Nephron progenitor cell (in vitro differentiated cells): Measurements from ENCODE around the gene CCS.
"Not testable (repeated sequence)": the region's sequence is repeated elsewhere in the genome, so short reads cannot be mapped to it uniquely, and the experiment has no call there.

ENCODE experiments used
- DNase-seq: peaks from one replicate; pipeline ENCODE4 v3.0.0; 2021
- H3K27ac Mint-ChIP-seq: 2 replicates; pipeline ENCODE4 v1.8.0; 2021; ENCODE audit warnings: mild to moderate bottlenecking, moderate library complexity, mixed read lengths
- H3K27me3 Mint-ChIP-seq: 2 replicates; pipeline ENCODE4 v1.8.0; 2021; ENCODE audit warnings: mild to moderate bottlenecking, low read depth, mixed read lengths; ENCODE audit not compliant: poor library complexity
- H3K36me3 Mint-ChIP-seq: 2 replicates; pipeline ENCODE4 v1.8.0; 2021; ENCODE audit warnings: low read depth, mixed read lengths
- H3K4me1 Mint-ChIP-seq: 2 replicates; pipeline ENCODE4 v1.8.0; 2021; ENCODE audit warnings: mixed read lengths
- H3K4me3 Mint-ChIP-seq: 2 replicates; pipeline ENCODE4 v1.8.0; 2021; ENCODE audit warnings: mild to moderate bottlenecking, moderate library complexity, mixed read lengths
- H3K9me3 Mint-ChIP-seq: 2 replicates; pipeline ENCODE4 v1.8.0; 2021; ENCODE audit warnings: mild to moderate bottlenecking, moderate library complexity, mixed read lengths
- CTCF ChIP-seq: fragments of 200-600 bp; sonication (generic); IDR thresholded peaks from 2 replicates; pipeline ENCODE4 v1.5.0; 2021; ENCODE audit warnings: antibody characterized with exemption

CCS gene

GRCh38 chr11:66595245-66595904 lies 2.4 kb downstream of the CCS start:
- Mint-ChIP-seq H3K36me3 (peaks cover 24% of the 10 kb centered on the region), H3K27me3 (peaks cover 8% of the 10 kb centered on the region), H3K9me3 (peaks cover 28% of the 10 kb centered on the region), H3K27ac (peak overlapping the region; percentile 87), H3K4me3 (peak overlapping the region; percentile 52), H3K4me1 (peaks cover 20% of the 10 kb centered on the region)
- no peak for TF ChIP-seq CTCF
- DNase-seq = no peak

GRCh38 chr11:66598993-66599392 lies 6.0 kb downstream of the CCS start:
- no peak overlapping the region for H3K27ac Mint-ChIP-seq
- H3K4me3 Mint-ChIP-seq = no peak overlapping the region
- H3K27me3 Mint-ChIP-seq = no peaks in the 10 kb centered on the region
- peaks cover 34% of the 10 kb centered on the region for H3K36me3 Mint-ChIP-seq
- H3K9me3 Mint-ChIP-seq = no peaks in the 10 kb centered on the region
- no peak for TF ChIP-seq CTCF
- peaks cover 16% of the 10 kb centered on the region for H3K4me1 Mint-ChIP-seq
- DNase-seq = no peak

GRCh38 chr11:66600219-66600618 lies 7.2 kb downstream of the CCS start:
- no peaks in the 10 kb centered on the region for H3K27me3 Mint-ChIP-seq
- peaks cover 13% of the 10 kb centered on the region for H3K4me1 Mint-ChIP-seq
- H3K4me3 Mint-ChIP-seq = no peak overlapping the region
- no peak for DNase-seq
- no peaks in the 10 kb centered on the region for H3K9me3 Mint-ChIP-seq
- H3K36me3 Mint-ChIP-seq = peaks cover 38% of the 10 kb centered on the region
- no peak overlapping the region for H3K27ac Mint-ChIP-seq
- no peak for TF ChIP-seq CTCF

DNA sequence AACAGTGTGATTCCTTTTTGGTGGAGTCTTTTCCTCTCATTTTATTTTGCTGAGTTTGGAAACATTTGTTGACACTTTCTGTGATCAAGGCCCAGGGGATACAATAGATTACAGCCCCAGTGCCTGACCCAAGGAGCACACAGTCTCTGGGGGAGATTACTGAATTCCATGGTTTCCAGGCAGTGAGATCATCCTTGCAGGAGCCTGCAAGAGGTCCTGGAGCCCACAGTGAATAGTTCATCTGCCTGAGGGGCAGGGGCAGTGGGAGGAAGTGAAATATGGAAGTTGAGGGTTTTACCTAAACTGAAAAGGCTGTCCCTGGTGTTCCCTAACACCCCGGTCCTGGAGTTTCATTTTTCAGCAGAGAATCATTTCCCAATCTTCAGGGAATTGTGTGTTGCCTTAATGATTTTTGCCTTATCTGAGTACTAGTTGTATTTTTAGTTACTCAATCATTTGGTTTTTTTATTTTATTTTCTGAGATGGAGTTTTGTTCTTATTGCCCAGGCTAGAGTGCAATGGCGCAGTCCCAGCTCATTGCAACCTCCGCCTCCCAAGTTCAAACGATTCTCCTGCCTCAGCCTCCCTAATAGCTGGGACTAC lies 7.7 kb downstream of the CCS start:
- no peak overlapping the region for H3K27ac Mint-ChIP-seq
- peaks cover 41% of the 10 kb centered on the region for H3K36me3 Mint-ChIP-seq
- no peak overlapping the region for H3K4me3 Mint-ChIP-seq
- TF ChIP-seq CTCF = no peak
- H3K27me3 Mint-ChIP-seq = no peaks in the 10 kb centered on the region
- no peaks in the 10 kb centered on the region for H3K9me3 Mint-ChIP-seq
- H3K4me1 Mint-ChIP-seq = peaks cover 8% of the 10 kb centered on the region
- DNase-seq = no peak

GRCh38 chr11:66603072-66603471 lies 10.1 kb downstream of the CCS start:
- DNase-seq = no peak
- Mint-ChIP-seq H3K9me3 (peaks cover 3% of the 10 kb centered on the region), H3K4me3 (no peak overlapping the region), H3K36me3 (peaks cover 42% of the 10 kb centered on the region), H3K27ac (peak overlapping the region; percentile 93), H3K27me3 (no peaks in the 10 kb centered on the region), H3K4me1 (peaks cover 8% of the 10 kb centered on the region)
- no peak for TF ChIP-seq CTCF

- no peak overlapping the region for H3K4me3 Mint-ChIP-seq
- no peak for DNase-seq
- no peak overlapping the region for H3K27ac Mint-ChIP-seq
- H3K4me1 Mint-ChIP-seq = peaks cover 8% of the 10 kb centered on the region
- H3K36me3 Mint-ChIP-seq = peaks cover 42% of the 10 kb centered on the region
- peaks cover 3% of the 10 kb centered on the region for H3K9me3 Mint-ChIP-seq
- TF ChIP-seq CTCF = no peak
- H3K27me3 Mint-ChIP-seq = no peaks in the 10 kb centered on the region
Measured at GRCh38 chr11:66604155-66604554, 11.2 kb downstream of the CCS start.

DNA sequence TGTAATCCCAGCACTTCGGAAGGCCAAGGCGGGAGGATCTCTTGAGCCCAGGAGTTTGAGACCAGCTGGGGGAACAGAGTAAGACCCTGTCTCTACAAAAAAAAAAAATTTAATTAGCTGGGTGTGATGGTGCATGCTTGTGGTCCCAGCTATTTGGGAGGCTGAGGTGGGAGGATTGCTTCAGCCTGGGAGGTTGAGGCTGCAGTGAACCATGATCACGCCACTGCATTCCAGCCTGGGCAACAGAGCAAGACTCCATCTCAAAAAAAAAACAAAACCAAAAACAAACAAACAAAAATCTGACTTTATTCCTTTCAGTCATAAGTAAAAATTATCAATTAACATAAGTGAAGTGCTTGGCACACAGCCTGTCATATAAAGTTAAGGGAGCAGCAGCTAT lies 13.6 kb downstream of the CCS start:
- H3K36me3 Mint-ChIP-seq = peaks cover 36% of the 10 kb centered on the region
- not testable (repeated sequence) for H3K4me3 Mint-ChIP-seq, DNase-seq, H3K4me1 Mint-ChIP-seq, H3K9me3 Mint-ChIP-seq, H3K27ac Mint-ChIP-seq, H3K27me3 Mint-ChIP-seq
